Endodermal cell (in vitro differentiated cells): ENCODE results near the gene SLC7A1. TPM values are rescaled to one million over a fixed set of nuclear protein-coding genes. Genes with fewer than 3 reads are reported as not detected.

Source experiments
- DNase-seq: peaks from one replicate; pipeline ENCODE4 v3.0.0-alpha.2; 2017
- H3K27ac ChIP-seq: 2 replicates; pipeline ENCODE4 v1.5.1; 2013; ENCODE audit warnings: mild to moderate bottlenecking, low read depth, low read length, moderate library complexity
- H3K27me3 ChIP-seq: 2 replicates; pipeline ENCODE4 v1.6.1; 2013; ENCODE audit warnings: mild to moderate bottlenecking, low read length, moderate library complexity; ENCODE audit not compliant: insufficient read depth, control insufficient read depth, poor library complexity, severe bottlenecking
- H3K36me3 ChIP-seq: 2 replicates; pipeline ENCODE4 v1.7.0; 2013; ENCODE audit warnings: mild to moderate bottlenecking, low read length, moderate library complexity; ENCODE audit not compliant: control insufficient read depth, insufficient read depth
- H3K4me1 ChIP-seq: one replicate; pipeline ENCODE4 v1.7.0; 2013; ENCODE audit warnings: low read length; ENCODE audit not compliant: control insufficient read depth, insufficient read depth
- H3K4me3 ChIP-seq: 2 replicates; pipeline ENCODE4 v1.5.1; 2013; ENCODE audit warnings: mild to moderate bottlenecking, low read length, moderate library complexity
- H3K9ac ChIP-seq: 2 replicates; pipeline ENCODE4 v1.6.1; 2013; ENCODE audit warnings: mild to moderate bottlenecking, low read length, moderate library complexity; ENCODE audit not compliant: poor library complexity, severe bottlenecking; ENCODE audit errors: extremely low read depth
- H3K9me3 ChIP-seq: 2 replicates; pipeline ENCODE4 v1.6.1; 2013; ENCODE audit warnings: mild to moderate bottlenecking, low read length, moderate library complexity; ENCODE audit not compliant: control insufficient read depth
- H3K27ac Mint-ChIP-seq: 2 replicates; pipeline ENCODE4 v1.8.0; 2020; ENCODE audit warnings: mixed read lengths
- H3K27me3 Mint-ChIP-seq: 2 replicates; pipeline ENCODE4 v1.8.0; 2021; ENCODE audit warnings: mild to moderate bottlenecking, mixed read lengths; ENCODE audit not compliant: insufficient read depth
- H3K36me3 Mint-ChIP-seq: 2 replicates; pipeline ENCODE4 v1.8.0; 2020; ENCODE audit warnings: low read depth, mixed read lengths
- H3K4me1 Mint-ChIP-seq: 2 replicates; pipeline ENCODE4 v1.8.0; 2020; ENCODE audit warnings: mixed read lengths
- H3K4me3 Mint-ChIP-seq: 2 replicates; pipeline ENCODE4 v1.8.0; 2020; ENCODE audit warnings: mild to moderate bottlenecking, moderate library complexity, mixed read lengths
- H3K9me3 Mint-ChIP-seq: 2 replicates; pipeline ENCODE4 v1.8.0; 2020; ENCODE audit warnings: mild to moderate bottlenecking, mixed read lengths
- CTCF ChIP-seq: fragments of 200-600 bp; sonication (generic); conservative IDR thresholded peaks from 2 replicates; pipeline ENCODE4 v1.5.0; 2021; ENCODE audit warnings: antibody characterized with exemption, mild to moderate bottlenecking
- WGBS, 2 experiments: methylation state at CpG; one replicate each; pipeline versions ENCODE4 v1.1.5 to v1.1.7; 2013; ENCODE audit warnings: missing lambda C conversion rate in 2 of 2, mixed read lengths in 1 of 2; ENCODE audit not compliant: insufficient coverage in 1 of 2, insufficient read length in 1 of 2; 5-methylcytosine and 5-hydroxymethylcytosine counted together
- total RNA-seq, 2 donors: library from RNA; stranded (reverse); fragmentation: NEBNext Ultra II Directional in 1 of 2; extraction: Animal tissue kit (Norgen Biotek cat#: 25700) in 1 of 2; gene quantifications; 2 replicates in 1 of 2; 3 replicates in 1 of 2; pipeline ENCODE4 v1.2.1, GENCODE V29; 2021

The SLC7A1 gene
- total RNA-seq, 2 donors from 2014 or later = 26.0 to 27.3 TPM

- H3K9me3 ChIP-seq = no peaks in the 10 kb centered on the region
- no peak overlapping the region for H3K27ac Mint-ChIP-seq
- no peaks in the 10 kb centered on the region for H3K4me1 ChIP-seq
- H3K27ac ChIP-seq = no peak overlapping the region
- H3K27me3 ChIP-seq = no peaks in the 10 kb centered on the region
- no peaks in the 10 kb centered on the region for H3K27me3 Mint-ChIP-seq
- H3K4me1 Mint-ChIP-seq = peaks cover 13% of the 10 kb centered on the region
- H3K9me3 Mint-ChIP-seq = no peaks in the 10 kb centered on the region
- no peak overlapping the region for H3K4me3 Mint-ChIP-seq
- H3K9ac ChIP-seq = no peak overlapping the region
- no peaks in the 10 kb centered on the region for H3K36me3 ChIP-seq
- WGBS, 2 experiments = 87 to 93% methylated on average over 3 to 6 of the region's 6 CpGs
- no peak overlapping the region for H3K4me3 ChIP-seq
- no peak for DNase-seq
- no peaks in the 10 kb centered on the region for H3K36me3 Mint-ChIP-seq
- TF ChIP-seq CTCF = no peak
Observed at GRCh38 chr13:29465741-29466293, 129.7 kb downstream of the SLC7A1 start.

- Histone ChIP-seq H3K27me3 (no peaks in the 10 kb centered on the region), H3K4me3 (no peak overlapping the region), H3K36me3 (no peaks in the 10 kb centered on the region), H3K9me3 (no peaks in the 10 kb centered on the region), H3K9ac (no peak overlapping the region), H3K27ac (no peak overlapping the region), H3K4me1 (no peaks in the 10 kb centered on the region)
- no peak for DNase-seq
- Mint-ChIP-seq H3K4me1 (peaks cover 13% of the 10 kb centered on the region), H3K9me3 (no peaks in the 10 kb centered on the region), H3K4me3 (no peak overlapping the region), H3K27ac (no peak overlapping the region), H3K36me3 (no peaks in the 10 kb centered on the region), H3K27me3 (peaks cover 3% of the 10 kb centered on the region)
- WGBS, 2 experiments = 84% methylated on average over 3 to 4 of the region's 4 CpGs
- no peak for TF ChIP-seq CTCF
Observed at GRCh38 chr13:29464105-29464679, 131.3 kb downstream of the SLC7A1 start.

DNA sequence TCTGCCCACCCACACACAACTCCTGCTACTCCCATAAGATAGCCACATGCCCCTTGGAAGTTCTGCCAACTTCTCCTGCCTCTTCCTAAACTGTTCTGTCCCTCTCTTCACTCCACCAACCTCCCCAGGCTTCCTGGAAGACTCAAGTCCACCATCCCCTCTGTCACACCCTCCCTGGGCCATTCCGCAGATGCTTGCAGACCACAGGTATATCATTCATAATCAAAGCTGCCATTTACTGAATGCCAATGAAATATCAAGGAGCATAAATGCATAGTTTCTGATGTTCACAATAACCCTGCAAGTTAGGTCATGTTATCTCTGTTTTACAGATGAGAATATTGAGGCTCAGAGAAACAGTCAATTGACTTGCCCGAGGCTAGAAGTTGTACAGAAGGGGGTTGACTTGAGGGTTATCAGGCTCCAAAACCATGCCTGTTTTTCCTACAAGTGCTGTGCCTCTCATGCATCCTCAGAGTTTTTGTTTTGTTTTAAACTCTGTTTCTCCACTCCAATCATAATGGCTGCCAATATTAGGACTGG is 135.6 kb downstream of the SLC7A1 start:
- Histone ChIP-seq H3K9ac (no peak overlapping the region), H3K27me3 (no peaks in the 10 kb centered on the region), H3K4me3 (no peak overlapping the region), H3K36me3 (no peaks in the 10 kb centered on the region), H3K9me3 (no peaks in the 10 kb centered on the region), H3K27ac (no peak overlapping the region), H3K4me1 (no peaks in the 10 kb centered on the region)
- Mint-ChIP-seq H3K27me3 (peaks cover 3% of the 10 kb centered on the region), H3K4me3 (no peak overlapping the region), H3K9me3 (no peaks in the 10 kb centered on the region), H3K4me1 (peaks cover under 1% of the 10 kb centered on the region), H3K27ac (no peak overlapping the region), H3K36me3 (no peaks in the 10 kb centered on the region)
- WGBS, 2 experiments = 83 to 98% methylated on average over 1 to 2 of the region's 2 CpGs
- DNase-seq = no peak
- no peak for TF ChIP-seq CTCF
